ENCODE results near the gene FCGR1A.
"Not testable (repeated sequence)": the region's sequence is repeated elsewhere in the genome, so short reads cannot be mapped to it uniquely, and the experiment has no call there.

The FCGR1A gene

DNA sequence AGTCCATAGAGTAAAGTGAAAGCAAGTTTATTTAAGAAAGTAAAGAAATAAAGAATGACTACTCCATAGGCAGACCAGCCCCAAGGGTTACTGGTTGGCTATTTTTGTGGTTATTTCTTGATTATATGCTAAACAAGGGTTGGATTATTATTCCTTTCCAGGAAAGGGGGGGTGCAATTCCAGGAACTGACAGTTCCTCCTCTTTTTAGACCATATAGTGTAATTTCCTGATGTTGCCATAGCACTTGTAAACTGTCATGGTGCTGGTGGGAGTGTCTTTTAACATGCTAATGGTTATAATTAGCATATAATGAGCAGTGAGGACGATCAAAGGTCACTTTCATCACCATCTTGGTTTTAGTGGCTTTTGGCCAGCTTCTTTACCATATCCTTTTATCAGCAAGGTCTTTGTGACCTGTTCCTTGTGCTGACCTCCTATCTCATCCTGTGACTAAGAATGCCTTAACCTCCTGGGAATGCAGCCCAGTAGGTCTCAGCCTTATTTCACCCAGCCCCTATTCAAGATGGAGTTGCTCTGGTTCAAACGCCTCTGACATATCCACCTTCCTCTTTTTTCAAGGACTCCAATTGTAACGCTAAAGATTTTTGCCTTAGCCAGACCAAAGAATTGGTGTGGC is 6.9 kb upstream of the FCGR1A start:
- DNase-seq (ENCODE audit: low read depth in 1 of 2, low spot score in 1 of 2), result not testable (repeated sequence)

DNA sequence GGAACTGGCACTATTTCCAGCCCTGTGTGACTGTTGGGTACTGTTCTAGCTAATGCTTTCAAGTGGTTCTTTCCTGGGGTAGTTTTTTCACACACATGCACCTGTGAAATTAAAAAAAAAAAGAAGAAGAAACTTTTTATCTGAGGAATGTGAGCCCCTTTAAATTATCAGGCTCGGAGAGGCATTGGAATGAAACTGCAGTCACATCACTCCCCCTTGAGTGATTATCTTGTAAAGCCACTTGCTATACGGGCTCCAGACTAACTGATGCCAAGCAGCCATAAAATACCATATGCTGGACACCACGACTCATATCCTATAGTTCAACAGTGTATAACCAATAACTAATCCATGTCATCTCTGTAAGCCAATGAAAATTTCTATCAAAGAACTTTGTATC is 5.4 kb upstream of the FCGR1A start:
- not testable (repeated sequence) for DNase-seq (ENCODE audit: low read depth in 1 of 2, low spot score in 1 of 2)

DNA sequence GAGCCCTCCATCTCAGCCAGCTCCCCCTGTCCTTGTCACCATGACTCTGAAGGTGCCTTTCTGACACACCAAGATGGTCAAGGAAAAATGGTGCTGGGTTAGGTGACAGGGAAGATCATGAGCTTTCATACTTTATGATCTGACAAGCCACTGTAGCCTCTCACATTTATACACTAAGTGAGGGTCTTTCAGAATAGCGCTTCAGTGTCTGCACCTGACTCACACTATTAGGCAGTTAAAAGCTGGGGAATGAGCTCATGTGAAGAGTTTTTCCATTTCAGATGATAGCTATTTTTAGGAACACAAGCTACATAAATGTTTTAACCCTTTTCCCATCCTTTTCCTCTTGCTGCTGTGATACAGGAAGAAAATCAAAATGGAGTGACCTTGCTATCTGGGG is 4.2 kb upstream of the FCGR1A start:
- DNase-seq (ENCODE audit: low read depth in 1 of 2, low spot score in 1 of 2), result not testable (repeated sequence)

DNA sequence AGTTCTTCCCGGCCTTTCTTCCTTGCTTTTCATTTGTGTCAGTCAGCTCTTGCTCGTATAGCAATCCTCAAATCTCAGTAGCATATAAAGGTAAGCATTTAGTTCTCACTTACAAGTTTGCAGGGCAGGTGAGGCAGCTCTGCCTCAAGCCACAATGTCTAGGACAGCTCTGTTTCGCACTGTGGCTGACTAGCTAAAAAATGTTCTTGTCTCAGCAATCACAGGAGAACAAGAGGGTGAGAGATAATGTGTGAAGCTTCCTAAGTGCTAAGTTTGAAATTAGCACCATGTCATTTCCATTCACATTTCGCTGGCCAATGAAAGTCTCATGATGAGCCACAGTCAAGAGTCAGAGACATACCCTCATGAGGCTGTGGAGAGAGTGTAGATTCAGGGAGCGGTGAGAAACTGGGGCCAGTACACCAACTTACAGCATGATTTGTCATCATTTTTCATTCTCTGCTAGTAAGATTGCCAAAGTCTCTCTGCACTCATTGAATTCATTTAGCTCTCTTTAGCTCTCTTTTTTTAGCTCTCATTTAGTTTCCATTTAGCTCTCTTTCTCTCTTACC is 995 bp upstream of the FCGR1A start:
- DNase-seq (ENCODE audit: low read depth in 1 of 2, low spot score in 1 of 2), result not testable (repeated sequence)

DNA sequence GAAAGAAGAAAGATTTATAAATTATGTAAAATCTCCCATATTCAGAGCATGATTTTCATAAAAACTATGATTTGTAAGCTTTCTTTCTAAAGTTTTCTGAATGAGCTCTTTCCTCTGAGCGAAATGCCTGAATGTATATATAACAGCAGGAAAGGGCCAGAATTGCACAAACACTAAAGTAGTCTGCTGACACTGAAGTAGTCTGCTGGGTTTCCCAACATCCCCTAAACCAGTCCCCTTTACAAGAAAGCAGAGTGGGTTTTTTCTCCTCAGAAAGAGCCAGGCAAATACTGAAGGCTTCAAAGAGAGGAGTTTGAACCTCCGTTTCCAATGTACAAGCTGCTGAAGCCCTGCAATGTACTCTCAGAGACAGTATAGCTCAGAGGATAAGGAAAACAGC is 795 bp downstream of the FCGR1A start:
- DNase-seq (ENCODE audit: low read depth in 1 of 2, low spot score in 1 of 2), result not testable (repeated sequence)

DNA sequence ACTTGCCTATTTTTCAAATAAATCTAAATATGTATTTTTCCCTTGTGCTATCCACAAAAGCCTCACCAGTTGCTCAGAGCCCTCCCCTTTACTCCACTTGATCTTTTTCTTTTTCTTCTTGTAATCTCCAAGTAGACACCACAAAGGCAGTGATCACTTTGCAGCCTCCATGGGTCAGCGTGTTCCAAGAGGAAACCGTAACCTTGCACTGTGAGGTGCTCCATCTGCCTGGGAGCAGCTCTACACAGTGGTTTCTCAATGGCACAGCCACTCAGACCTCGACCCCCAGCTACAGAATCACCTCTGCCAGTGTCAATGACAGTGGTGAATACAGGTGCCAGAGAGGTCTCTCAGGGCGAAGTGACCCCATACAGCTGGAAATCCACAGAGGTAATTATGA is 1.4 kb downstream of the FCGR1A start:
- not testable (repeated sequence) for DNase-seq (ENCODE audit: low read depth in 1 of 2, low spot score in 1 of 2)

DNA sequence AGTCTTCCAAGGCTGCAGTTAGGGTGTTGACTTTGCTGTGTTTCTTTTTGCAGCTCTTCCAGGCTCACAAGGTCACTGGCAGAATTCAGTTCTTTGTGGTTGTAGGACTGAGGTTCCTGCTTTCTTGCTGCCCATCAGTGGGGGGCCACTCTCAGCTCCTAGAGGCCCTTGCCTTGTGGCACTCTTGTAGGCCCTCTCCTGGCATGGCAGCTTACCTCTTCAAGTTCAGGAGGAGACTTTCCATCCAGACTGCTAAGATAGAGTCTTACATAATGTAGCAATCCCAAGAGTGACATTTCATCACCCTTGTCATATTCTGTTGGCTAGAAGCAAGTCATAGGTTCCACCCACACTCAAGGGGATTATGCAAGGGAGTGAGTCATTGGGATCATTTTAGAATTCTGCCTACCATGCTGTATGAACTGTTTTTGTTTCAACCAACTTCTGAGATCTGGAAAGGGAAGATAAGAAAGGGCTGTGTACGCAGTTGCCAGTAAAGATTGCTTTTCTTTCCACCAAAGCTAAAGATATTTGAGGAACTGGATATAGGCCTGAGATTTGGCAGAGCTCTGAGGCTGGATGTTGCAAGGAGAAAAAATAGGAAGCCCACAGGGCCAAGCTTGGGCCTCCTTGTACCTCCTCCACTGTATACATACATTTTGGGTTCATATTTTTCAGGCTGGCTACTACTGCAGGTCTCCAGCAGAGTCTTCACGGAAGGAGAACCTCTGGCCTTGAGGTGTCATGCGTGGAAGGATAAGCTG is 5.4 kb downstream of the FCGR1A start:
- DNase-seq (ENCODE audit: low read depth in 1 of 2, low spot score in 1 of 2), result not testable (repeated sequence)

DNA sequence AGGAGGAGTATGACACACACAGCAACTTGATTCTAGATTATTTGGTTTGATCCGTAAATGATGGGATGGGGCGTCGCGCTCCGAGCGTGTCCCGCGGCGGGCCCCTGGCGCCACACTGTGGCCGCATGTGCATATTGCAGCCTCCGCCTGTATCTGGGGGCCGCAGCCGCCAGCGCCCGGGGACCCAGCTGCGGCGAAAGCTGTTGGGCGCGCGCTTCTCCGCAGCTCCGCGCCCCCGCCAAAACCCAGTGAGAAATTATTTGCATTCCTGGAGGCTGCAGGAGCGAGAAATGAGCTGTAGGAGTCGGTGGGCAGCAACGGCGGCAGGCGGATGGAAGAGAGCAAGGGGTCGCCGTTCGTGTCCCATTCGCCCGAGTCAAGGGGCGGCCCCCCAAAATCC is 10.0 kb downstream of the FCGR1A start:
- peak; percentile 11 to 52 for DNase-seq (ENCODE audit: low read depth in 1 of 2, low spot score in 1 of 2)

DNA sequence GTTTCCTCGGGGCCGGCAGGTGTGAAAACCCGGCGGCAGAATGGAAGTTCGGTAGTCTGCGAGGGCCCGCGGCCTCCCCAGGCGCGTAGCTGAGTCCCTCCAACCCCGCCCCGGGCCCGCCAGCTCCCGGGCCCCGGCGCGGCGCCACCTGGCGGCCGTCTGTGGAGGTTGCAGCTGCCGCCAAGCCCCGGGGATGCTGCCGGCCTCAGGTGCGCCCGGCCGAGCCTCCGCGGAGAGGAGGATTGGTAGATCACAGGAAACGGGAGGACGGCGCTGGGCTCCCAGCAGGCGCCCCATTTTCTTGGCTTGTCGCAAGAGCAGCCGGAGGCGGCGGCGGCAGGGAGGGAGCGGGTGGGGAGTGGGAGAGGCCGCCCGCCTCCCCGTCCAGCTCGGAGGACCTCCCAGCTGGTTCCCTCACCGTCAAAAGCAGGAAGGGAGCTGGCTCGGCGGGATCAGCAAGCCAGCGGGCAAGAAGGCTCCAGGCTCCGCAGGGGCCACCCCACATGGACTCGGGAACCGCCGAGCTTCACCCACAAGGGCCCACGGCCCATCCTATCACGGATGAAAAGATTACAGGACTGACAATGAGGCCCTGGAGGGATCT is 10.5 kb downstream of the FCGR1A start:
- peak; percentile 51 to 74 for DNase-seq (ENCODE audit: low read depth in 1 of 2, low spot score in 1 of 2)

DNA sequence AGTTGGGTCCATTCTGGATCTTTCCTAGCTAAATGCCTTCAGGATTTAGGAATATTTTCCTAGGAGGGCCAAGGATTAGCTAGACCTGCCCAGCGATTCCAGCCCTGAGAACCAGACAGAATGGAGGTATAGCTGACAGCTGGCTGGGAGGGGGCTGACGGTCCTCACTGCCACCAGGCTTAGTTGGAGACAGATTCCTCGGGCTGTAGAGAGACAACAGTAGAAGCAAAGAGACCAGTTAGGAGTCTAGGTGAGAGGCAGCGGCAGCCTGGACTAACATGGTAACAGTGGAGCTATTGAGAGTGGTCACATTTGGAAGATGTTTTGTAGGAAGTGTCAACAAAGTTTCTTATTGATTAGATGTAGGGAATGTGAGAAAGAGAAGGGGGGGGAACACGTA is 11.4 kb downstream of the FCGR1A start:
- not testable (repeated sequence) for DNase-seq (ENCODE audit: low read depth in 1 of 2, low spot score in 1 of 2)

DNA sequence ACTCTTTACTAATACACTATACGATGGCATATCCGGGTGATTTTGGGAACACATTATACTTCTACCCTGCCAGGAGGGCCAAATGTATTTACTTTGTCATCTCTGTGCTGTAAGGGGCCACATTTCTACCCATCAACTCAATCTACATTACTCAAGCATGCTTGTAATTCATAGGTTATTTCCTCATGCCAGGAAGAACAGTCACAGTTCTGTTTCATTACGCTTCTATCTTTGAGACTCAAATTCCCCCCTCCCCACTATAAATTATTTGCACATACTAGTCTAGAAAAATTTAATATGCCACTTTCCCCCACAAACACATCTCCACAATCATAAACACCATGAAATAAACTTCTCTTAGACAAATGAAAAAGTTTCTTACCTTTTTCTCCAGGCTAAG is 19.1 kb downstream of the FCGR1A start:
- not testable (repeated sequence) for DNase-seq (ENCODE audit: low read depth in 1 of 2, low spot score in 1 of 2)

DNA sequence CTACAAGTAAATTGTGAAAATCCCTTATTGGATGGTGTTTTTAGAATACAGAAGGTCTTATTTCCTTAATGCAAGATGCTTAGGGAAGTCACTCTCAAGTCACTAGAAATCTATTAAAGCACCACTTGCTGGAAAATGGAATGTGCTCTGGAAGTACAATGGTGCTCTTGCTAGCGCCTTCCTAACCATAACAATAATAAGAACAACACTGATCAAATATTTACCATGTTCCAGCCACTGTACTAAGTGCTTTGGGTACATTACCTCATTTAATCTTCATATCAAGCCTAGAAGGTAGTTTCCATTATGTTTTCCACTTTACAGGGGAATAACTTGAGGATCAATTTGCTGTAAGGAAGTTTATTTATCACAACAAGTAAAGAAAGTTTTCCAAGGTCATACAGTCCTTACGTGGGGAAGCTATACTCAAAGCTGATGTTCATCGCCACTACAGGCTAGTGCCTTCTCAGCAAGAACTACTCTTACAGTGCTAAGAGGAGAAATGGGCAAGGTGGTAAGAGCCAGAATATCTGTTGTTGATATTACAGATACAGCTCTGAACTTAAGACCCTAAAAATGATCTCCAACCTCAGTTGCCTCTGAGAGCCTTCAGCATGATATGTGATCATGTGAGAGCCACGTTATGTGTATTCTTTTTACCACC is 22.1 kb downstream of the FCGR1A start:
- DNase-seq (ENCODE audit: low read depth in 1 of 2, low spot score in 1 of 2), result not testable (repeated sequence)

DNA sequence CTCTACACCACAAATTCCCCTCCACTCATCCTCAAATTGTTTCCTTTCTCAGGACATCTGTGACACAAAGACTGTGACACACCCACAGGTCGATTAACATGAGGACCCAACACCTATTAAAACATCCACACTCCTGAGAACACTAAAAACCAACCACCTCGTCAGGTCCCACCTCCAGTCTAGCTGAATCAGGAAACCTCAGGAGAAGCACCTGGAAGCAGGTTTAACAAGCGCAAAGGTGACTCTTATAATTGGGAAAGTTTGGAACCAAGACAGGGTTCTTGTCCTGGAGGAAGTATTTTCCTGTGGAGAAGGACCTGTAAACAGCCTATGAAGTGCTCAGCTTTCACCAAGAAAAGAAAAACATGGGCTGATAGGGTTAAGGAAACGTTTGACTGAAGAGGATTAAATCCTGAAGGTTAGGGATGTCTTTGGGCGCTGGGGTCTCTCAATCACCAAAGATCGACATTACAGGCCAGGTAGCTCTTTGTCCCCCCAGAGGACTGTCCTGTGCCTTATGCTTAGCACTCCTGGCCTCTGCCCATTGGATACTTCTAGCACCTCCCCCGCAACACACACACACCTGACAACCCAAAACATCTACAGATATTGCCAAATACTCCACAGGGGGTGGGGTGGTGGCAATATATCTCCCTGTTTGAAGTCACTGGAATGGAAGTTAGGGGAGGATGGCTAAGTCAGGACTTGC is 28.4 kb downstream of the FCGR1A start:
- DNase-seq (ENCODE audit: low read depth in 1 of 2, low spot score in 1 of 2), result not testable (repeated sequence)

DNA sequence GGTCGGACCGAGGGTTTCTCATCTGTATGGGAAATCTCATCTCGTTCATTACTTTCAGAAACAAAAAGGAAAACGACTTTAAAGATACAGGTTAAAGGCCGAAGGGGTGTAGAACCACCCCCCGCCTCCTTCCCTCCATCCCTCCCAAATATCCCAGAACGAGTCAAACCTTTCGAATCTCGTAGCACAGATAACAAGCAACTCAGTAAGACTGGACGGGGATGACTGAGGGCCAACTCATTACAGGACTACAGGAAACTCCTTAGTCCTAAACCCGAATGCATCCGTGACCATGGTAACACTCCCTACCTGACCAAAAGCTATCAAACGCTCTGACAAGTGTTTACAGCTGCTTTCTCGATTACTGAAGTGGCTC is 29.0 kb downstream of the FCGR1A start:
- not testable (repeated sequence) for DNase-seq (ENCODE audit: low read depth in 1 of 2, low spot score in 1 of 2)

DNA sequence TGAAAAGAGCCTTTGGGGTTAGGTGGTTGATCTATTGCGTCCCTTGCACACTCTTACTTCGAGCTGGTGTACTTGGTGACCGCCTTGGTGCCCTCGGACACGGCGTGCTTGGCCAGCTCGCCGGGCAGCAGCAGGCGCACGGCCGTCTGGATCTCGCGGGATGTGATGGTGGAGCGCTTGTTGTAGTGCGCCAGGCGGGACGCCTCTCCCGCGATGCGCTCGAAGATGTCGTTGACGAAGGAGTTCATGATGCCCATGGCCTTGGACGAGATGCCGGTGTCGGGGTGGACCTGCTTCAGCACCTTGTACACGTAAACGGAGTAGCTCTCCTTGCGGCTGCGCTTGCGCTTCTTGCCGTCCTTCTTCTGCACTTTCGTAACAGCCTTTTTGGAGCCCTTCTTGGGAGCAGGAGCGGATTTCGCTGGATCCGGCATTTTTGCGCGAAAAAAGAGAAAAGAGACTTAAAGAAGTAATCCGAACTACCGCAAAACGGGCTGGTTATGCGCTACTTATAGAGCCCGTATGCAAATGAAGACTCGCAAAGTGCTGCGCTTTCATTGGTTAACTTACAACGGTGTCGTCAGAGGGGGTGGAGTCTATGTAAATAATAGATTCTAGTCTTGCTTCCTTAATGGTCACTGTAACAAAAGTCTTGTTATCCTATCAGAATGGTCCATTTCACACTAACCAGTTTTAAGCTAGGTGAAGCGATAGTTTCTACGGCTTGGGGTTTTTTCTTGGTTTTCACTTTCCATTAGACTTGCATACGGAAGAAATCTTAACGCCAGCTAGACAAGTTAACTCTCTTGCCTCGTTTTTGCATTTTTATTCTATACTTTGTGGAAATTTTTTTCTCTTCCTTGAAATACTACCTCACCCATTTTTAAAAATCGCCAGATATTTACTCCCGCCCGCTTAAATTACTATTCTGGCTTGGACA is 29.7 kb downstream of the FCGR1A start:
- DNase-seq (ENCODE audit: low read depth in 1 of 2, low spot score in 1 of 2), result peak; percentile 37 to 66

DNA sequence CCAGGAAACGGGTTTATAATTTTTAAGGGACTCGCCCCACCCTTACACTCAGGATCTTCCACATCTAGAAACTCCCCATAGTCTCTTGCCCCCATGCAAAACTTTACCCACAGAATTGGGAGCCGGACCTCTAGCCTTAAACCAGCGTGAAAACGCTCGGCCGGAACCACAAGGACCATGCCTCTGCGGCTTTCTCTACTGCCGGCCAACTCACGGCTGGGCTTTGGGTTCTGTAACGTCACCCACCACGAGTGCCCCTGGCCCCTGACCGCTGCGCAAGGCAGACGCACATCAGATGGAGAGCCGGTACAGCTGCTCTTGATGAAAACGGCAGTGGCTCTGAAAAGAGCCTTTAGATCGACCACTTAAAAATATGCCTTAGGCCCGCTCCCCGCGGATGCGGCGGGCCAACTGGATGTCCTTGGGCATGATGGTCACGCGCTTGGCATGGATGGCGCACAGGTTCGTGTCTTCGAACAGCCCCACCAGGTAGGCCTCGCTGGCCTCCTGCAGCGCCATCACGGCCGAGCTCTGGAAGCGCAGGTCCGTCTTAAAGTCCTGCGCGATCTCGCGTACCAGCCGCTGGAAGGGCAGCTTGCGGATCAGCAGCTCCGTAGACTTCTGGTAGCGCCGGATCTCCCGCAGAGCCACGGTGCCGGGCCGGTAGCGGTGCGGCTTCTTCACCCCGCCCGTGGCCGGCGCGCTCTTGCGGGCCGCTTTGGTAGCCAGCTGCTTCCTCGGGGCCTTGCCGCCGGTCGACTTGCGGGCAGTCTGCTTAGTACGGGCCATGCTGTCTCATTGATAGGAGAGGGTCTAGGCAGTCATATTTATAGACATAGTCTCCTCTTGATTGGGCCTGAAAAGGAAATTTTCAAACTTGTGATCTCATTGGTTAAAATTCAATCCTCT is 30.7 kb downstream of the FCGR1A start:
- DNase-seq (ENCODE audit: low read depth in 1 of 2, low spot score in 1 of 2), result peak; percentile 17 to 37

DNA sequence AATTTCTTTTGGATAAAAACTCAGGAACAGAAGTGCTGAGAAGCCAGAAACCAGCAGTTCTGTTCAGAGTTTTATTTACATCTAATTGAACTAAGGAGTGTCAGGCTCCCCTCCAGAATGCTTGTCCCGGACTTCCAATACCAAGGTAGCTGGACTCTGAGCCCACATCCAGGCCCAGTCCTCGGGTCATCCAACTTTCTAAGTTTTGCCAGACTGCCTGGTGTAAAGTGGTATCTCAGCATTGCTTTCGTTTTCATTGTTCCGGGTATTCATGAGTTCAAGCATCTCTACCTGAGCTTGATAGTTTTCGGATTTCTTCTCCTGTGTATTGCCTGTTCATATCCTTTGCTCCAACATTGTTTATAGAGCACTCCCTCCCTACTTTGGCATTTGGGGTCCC is 37.9 kb downstream of the FCGR1A start:
- not testable (repeated sequence) for DNase-seq (ENCODE audit: low read depth in 1 of 2, low spot score in 1 of 2)

DNA sequence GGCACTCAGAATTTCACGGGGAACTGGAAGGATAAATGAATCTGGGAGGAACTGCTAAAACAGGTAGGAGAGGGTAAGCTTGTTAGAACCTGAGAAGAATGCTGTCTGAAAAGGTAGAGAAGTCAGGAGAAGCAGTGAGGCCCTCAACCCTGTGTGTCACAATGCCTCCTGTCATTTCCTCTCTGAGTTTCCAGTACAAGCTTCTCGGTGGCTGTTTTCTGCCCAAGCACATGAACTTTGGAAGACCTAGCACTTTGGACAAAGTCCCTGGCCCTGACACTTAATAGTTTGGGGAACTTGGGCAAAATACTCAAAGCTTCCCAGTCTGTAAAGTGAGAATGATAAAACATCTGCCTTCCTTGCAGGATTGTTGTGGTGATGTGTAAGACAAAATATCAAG is 44.1 kb downstream of the FCGR1A start:
- DNase-seq (ENCODE audit: low read depth in 1 of 2, low spot score in 1 of 2), result not testable (repeated sequence)

Measured in activated T-helper 1 cell treated with anti-CD3 and anti-CD28 coated beads, Interleukin-2, amount 50 U/mL, for 16 hours (primary cell).